Smooth muscle cell of bladder (primary cell): ENCODE data around the gene SNX19. TPM values are rescaled to one million over a fixed set of nuclear protein-coding genes. Genes with fewer than 3 reads are reported as not detected.

Source experiments
- total RNA-seq: library from RNA; depleted of rRNA; stranded (reverse); fragments of >200 nt; gene quantifications from 2 replicates; pipeline ENCODE4 v1.2.3, GENCODE V29; 2014

The SNX19 gene
- total RNA-seq: 58.9 and 93.3 TPM in 2 replicates

GRCh38 chr11:130916238-130916855 lies at the start of gene SNX19:
Gene SNX19, minus strand, starts transcription at chr11:130916479. Its CDS starts 540 bp downstream, at chr11:130915939.

